GM23338 (cell line): ENCODE measurements around the gene AGPAT3. TPM values are rescaled to one million over a fixed set of nuclear protein-coding genes. Genes with fewer than 3 reads are reported as not detected.

ENCODE experiments used
- ATAC-seq: fragments of 200-7000 bp; cut with Tn5 transposase; 3 replicates; pipeline ENCODE4 v1.9.1; 2020
- DNase-seq: peaks from one replicate; pipeline ENCODE4 v3.0.0-alpha.2; 2015; ENCODE audit warnings: low spot score
- H2AFZ ChIP-seq: fragments of 200-600 bp; sonication (generic); 2 replicates; pipeline ENCODE4 v1.8.0; 2016; ENCODE audit warnings: antibody characterized with exemption, mild to moderate bottlenecking, moderate library complexity
- H3F3A ChIP-seq: fragments of 200-600 bp; sonication (generic); replicated peaks from 2 replicates; pipeline ENCODE4 v1.8.0; 2017; ENCODE audit warnings: antibody characterized with exemption, mixed run types, low read depth
- H3K27ac ChIP-seq: fragments of 200-600 bp; sonication (generic); 2 replicates; pipeline ENCODE4 v1.6.1; 2016; ENCODE audit warnings: low read depth
- H3K27me3 ChIP-seq: fragments of 200-600 bp; sonication (generic); 2 replicates; pipeline ENCODE4 v1.8.0; 2016; ENCODE audit warnings: mild to moderate bottlenecking, mixed run types, moderate library complexity; ENCODE audit not compliant: insufficient read depth
- H3K36me3 ChIP-seq: fragments of 200-600 bp; sonication (generic); 2 replicates; pipeline ENCODE4 v1.8.0; 2016; ENCODE audit warnings: mild to moderate bottlenecking; ENCODE audit not compliant: insufficient read depth
- H3K4me1 ChIP-seq: fragments of 200-600 bp; sonication (generic); 2 replicates; pipeline ENCODE4 v1.8.0; 2016; ENCODE audit warnings: mild to moderate bottlenecking, moderate library complexity; ENCODE audit not compliant: insufficient read depth
- H3K4me2 ChIP-seq: fragments of 200-600 bp; sonication (generic); 2 replicates; pipeline ENCODE4 v1.7.1; 2017; ENCODE audit warnings: mixed run types
- H3K4me3 ChIP-seq: fragments of 200-600 bp; sonication (generic); 2 replicates; pipeline ENCODE4 v1.6.1; 2016; ENCODE audit warnings: mixed run types
- H3K79me2 ChIP-seq: fragments of 200-600 bp; sonication (generic); replicated peaks from 2 replicates; pipeline ENCODE4 v1.8.0; 2017; ENCODE audit warnings: mild to moderate bottlenecking; ENCODE audit not compliant: insufficient read depth
- H3K9me2 ChIP-seq: fragments of 200-600 bp; sonication (generic); 2 replicates; pipeline ENCODE4 v1.8.0; 2017; ENCODE audit not compliant: insufficient read depth
- H4K20me1 ChIP-seq: fragments of 200-600 bp; sonication (generic); replicated peaks from 2 replicates; pipeline ENCODE4 v1.8.0; 2017; ENCODE audit warnings: mild to moderate bottlenecking; ENCODE audit not compliant: insufficient read depth
- H3K27ac Mint-ChIP-seq: 2 replicates; pipeline ENCODE4 v1.8.0; 2020; ENCODE audit warnings: inconsistent platforms, mild to moderate bottlenecking, moderate library complexity, mixed read lengths
- H3K27me3 Mint-ChIP-seq: 3 replicates; pipeline ENCODE4 v1.8.0; 2022; ENCODE audit warnings: low read depth, mild to moderate bottlenecking, moderate library complexity, mixed read lengths, inconsistent platforms; ENCODE audit not compliant: insufficient read depth, poor library complexity
- H3K36me3 Mint-ChIP-seq: 3 replicates; pipeline ENCODE4 v1.8.0; 2021; ENCODE audit warnings: low read depth, mild to moderate bottlenecking, inconsistent platforms, moderate library complexity, mixed read lengths
- H3K4me1 Mint-ChIP-seq: 3 replicates; pipeline ENCODE4 v1.8.0; 2020; ENCODE audit warnings: mild to moderate bottlenecking, inconsistent platforms, mixed read lengths
- H3K4me3 Mint-ChIP-seq: 3 replicates; pipeline ENCODE4 v1.8.0; 2021; ENCODE audit warnings: moderate library complexity, mild to moderate bottlenecking, inconsistent platforms, mixed read lengths
- H3K9me3 Mint-ChIP-seq: 3 replicates; pipeline ENCODE4 v1.8.0; 2020; ENCODE audit warnings: moderate library complexity, mild to moderate bottlenecking, inconsistent platforms, mixed read lengths
- CREB1 ChIP-seq: fragments of 250-450 bp; sonication (Bioruptor Pico); IDR thresholded peaks from 2 replicates; pipeline ENCODE4 v1.5.0; 2020; ENCODE audit warnings: low read depth, mild to moderate bottlenecking, moderate library complexity
- EZH2 ChIP-seq: fragments of 200-600 bp; sonication (generic); IDR thresholded peaks from one replicate; pipeline ENCODE4 v1.8.0; 2017; ENCODE audit warnings: antibody characterized with exemption, mild to moderate bottlenecking, low read depth; ENCODE audit not compliant: unreplicated experiment
- EZH2phosphoT487 ChIP-seq: fragments of 200-600 bp; sonication (generic); IDR thresholded peaks from one replicate; pipeline ENCODE4 v1.8.1; 2018; ENCODE audit warnings: antibody characterized with exemption; ENCODE audit not compliant: unreplicated experiment
- JUNB ChIP-seq: IDR thresholded peaks from one replicate; pipeline ENCODE4 v1.6.1; 2016; ENCODE audit warnings: antibody characterized with exemption; ENCODE audit not compliant: unreplicated experiment
- NANOG ChIP-seq: IDR thresholded peaks from 2 replicates; pipeline ENCODE4 v1.6.1; 2016; ENCODE audit warnings: antibody characterized with exemption, borderline replicate concordance
- POLR2AphosphoS5 ChIP-seq: IDR thresholded peaks from 2 replicates; pipeline ENCODE4 v1.6.1; 2016; ENCODE audit warnings: antibody characterized with exemption, low read depth
- STAT1 ChIP-seq: IDR thresholded peaks from one replicate; pipeline ENCODE4 v1.6.1; 2016; ENCODE audit warnings: antibody characterized with exemption; ENCODE audit not compliant: unreplicated experiment
- ZNF114 ChIP-seq: fragments of 250-450 bp; sonication (Bioruptor Pico); IDR thresholded peaks from 2 replicates; pipeline ENCODE4 v1.5.0; 2020; ENCODE audit warnings: mild to moderate bottlenecking, moderate library complexity
- ZNF331 ChIP-seq: fragments of 250-450 bp; sonication (Bioruptor Pico); IDR thresholded peaks from 2 replicates; pipeline ENCODE4 v1.5.0; 2020; ENCODE audit warnings: low read depth, mild to moderate bottlenecking, moderate library complexity
- polyA plus RNA-seq: library from polyadenylated mRNA; unstranded; fragments of >200 nt; fragmentation: Nextera tagmentation; extraction: Ambion mirVana; gene quantifications from 2 replicates; pipeline ENCODE4 v1.2.1, GENCODE V29; 2016
- total RNA-seq: library from RNA; depleted of rRNA; stranded (reverse); fragments of >200 nt; shearing (Covaris generic); gene quantifications from 2 replicates; pipeline ENCODE4 v1.2.3, GENCODE V29; 2014
- TF ChIP-seq, protein P1 (sequence below), 2 experiments: fragments of 200-600 bp in 1 of 2; sonication (generic) in 1 of 2; conservative IDR thresholded peaks; 2 replicates each; pipeline versions ENCODE4 v1.5.1 to v1.6.1; 2016 to 2017; ENCODE audit warnings: antibody characterized with exemption in 2 of 2, low read depth in 2 of 2, mild to moderate bottlenecking in 2 of 2, moderate library complexity in 1 of 2
- TF ChIP-seq, protein P2 (sequence below): IDR thresholded peaks from 2 replicates; pipeline ENCODE4 v1.6.1; 2016; ENCODE audit warnings: antibody characterized with exemption
- TF ChIP-seq, protein P3 (sequence below): IDR thresholded peaks from one replicate; pipeline ENCODE4 v1.6.1; 2018; ENCODE audit warnings: antibody characterized with exemption; ENCODE audit not compliant: unreplicated experiment

AGPAT3 gene
- total and polyA plus RNA-seq, 2 experiments from 2014 or later, result 2.1 to 6.1 TPM

DNA sequence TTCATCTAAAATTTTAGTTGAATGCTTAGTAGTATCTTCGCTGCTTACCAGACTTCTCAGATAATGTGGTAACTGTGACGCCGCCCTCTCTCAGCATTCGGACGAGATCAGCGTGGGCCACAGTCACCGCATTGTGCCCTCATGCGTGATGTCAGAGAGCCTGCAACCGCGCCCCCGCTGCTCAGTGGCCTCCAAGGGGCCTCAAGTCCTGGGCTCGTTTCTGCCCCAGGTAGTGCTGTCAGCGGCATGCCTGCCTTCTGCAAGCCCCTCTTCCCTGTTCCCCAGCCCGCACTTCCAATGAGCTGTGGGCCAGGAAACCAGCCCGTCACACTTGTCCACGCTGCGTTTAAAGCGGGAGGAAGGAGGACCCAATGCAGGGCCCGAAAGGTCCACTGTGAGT, 85.5 kb downstream of the AGPAT3 start (continued):
- TF ChIP-seq, protein P1, sequence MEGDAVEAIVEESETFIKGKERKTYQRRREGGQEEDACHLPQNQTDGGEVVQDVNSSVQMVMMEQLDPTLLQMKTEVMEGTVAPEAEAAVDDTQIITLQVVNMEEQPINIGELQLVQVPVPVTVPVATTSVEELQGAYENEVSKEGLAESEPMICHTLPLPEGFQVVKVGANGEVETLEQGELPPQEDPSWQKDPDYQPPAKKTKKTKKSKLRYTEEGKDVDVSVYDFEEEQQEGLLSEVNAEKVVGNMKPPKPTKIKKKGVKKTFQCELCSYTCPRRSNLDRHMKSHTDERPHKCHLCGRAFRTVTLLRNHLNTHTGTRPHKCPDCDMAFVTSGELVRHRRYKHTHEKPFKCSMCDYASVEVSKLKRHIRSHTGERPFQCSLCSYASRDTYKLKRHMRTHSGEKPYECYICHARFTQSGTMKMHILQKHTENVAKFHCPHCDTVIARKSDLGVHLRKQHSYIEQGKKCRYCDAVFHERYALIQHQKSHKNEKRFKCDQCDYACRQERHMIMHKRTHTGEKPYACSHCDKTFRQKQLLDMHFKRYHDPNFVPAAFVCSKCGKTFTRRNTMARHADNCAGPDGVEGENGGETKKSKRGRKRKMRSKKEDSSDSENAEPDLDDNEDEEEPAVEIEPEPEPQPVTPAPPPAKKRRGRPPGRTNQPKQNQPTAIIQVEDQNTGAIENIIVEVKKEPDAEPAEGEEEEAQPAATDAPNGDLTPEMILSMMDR (conservative IDR thresholded peaks at IDR 0.05; ENCODE audit: low read depth in 2 of 2), result no peak
- TF ChIP-seq, protein P2, sequence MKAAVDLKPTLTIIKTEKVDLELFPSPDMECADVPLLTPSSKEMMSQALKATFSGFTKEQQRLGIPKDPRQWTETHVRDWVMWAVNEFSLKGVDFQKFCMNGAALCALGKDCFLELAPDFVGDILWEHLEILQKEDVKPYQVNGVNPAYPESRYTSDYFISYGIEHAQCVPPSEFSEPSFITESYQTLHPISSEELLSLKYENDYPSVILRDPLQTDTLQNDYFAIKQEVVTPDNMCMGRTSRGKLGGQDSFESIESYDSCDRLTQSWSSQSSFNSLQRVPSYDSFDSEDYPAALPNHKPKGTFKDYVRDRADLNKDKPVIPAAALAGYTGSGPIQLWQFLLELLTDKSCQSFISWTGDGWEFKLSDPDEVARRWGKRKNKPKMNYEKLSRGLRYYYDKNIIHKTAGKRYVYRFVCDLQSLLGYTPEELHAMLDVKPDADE, result no peak
- TF ChIP-seq NANOG (no peak), STAT1 (no peak), CREB1 (CRISPR knock-in tag) (no peak), EZH2phosphoT487 (no peak), ZNF114 (CRISPR knock-in tag) (no peak), EZH2 (no peak), ZNF331 (CRISPR knock-in tag) (no peak)
- TF ChIP-seq, protein P3, sequence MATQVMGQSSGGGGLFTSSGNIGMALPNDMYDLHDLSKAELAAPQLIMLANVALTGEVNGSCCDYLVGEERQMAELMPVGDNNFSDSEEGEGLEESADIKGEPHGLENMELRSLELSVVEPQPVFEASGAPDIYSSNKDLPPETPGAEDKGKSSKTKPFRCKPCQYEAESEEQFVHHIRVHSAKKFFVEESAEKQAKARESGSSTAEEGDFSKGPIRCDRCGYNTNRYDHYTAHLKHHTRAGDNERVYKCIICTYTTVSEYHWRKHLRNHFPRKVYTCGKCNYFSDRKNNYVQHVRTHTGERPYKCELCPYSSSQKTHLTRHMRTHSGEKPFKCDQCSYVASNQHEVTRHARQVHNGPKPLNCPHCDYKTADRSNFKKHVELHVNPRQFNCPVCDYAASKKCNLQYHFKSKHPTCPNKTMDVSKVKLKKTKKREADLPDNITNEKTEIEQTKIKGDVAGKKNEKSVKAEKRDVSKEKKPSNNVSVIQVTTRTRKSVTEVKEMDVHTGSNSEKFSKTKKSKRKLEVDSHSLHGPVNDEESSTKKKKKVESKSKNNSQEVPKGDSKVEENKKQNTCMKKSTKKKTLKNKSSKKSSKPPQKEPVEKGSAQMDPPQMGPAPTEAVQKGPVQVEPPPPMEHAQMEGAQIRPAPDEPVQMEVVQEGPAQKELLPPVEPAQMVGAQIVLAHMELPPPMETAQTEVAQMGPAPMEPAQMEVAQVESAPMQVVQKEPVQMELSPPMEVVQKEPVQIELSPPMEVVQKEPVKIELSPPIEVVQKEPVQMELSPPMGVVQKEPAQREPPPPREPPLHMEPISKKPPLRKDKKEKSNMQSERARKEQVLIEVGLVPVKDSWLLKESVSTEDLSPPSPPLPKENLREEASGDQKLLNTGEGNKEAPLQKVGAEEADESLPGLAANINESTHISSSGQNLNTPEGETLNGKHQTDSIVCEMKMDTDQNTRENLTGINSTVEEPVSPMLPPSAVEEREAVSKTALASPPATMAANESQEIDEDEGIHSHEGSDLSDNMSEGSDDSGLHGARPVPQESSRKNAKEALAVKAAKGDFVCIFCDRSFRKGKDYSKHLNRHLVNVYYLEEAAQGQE, result no peak

DNA sequence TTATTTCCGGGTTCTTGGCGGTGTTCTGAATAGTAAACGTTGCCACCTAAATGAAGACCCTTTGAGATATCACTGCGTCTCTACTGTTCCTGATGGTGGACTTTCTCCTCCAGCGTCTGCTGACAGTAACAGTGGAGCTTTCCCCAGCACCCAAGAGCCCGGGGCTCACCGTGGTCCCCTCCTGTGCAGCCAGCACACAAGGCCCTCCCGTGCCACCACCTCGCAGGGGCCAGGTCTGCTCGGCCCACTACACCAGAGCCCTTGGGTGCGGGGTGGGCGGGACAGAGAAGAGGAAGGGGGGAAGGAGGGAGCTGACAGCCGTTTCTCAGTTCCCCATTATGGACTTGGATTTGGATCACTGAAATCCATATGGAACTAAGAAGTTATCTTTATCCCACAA, 85.9 kb downstream of the AGPAT3 start:
- no peak overlapping the region for H3K4me2 ChIP-seq
- H3F3A ChIP-seq, result no peaks in the 10 kb centered on the region
- H3K27ac Mint-ChIP-seq, result no peak overlapping the region
- no peaks in the 10 kb centered on the region for H3K4me1 ChIP-seq
- H3K27ac ChIP-seq, result no peak overlapping the region
- H3K27me3 ChIP-seq, result no peaks in the 10 kb centered on the region
- ATAC-seq (no peak), DNase-seq (no peak)
- no peaks in the 10 kb centered on the region for H3K9me2 ChIP-seq
- no peaks in the 10 kb centered on the region for H3K4me1 Mint-ChIP-seq
- no peak overlapping the region for H3K4me3 Mint-ChIP-seq
- H3K27me3 Mint-ChIP-seq, result peaks cover 7% of the 10 kb centered on the region
- H3K79me2 ChIP-seq, result no peaks in the 10 kb centered on the region
- H4K20me1 ChIP-seq, result no peaks in the 10 kb centered on the region
- no peak overlapping the region for H3K4me3 ChIP-seq
- no peak overlapping the region for H2AFZ ChIP-seq
- peaks cover 10% of the 10 kb centered on the region for H3K9me3 Mint-ChIP-seq
- H3K36me3 ChIP-seq, result no peaks in the 10 kb centered on the region
- H3K36me3 Mint-ChIP-seq, result no peaks in the 10 kb centered on the region
- TF ChIP-seq EZH2phosphoT487 (no peak), EZH2 (no peak), POLR2AphosphoS5 (no peak), ZNF331 (CRISPR knock-in tag) (no peak), ZNF114 (CRISPR knock-in tag) (no peak), STAT1 (no peak), JUNB (no peak)
- TF ChIP-seq, protein P2, result no peak
- TF ChIP-seq, protein P1 (conservative IDR thresholded peaks at IDR 0.05; ENCODE audit: low read depth in 2 of 2), result no peak
